Stimulated activated CD4-positive, alpha-beta T cell treated with anti-CD3 and anti-CD28 coated beads, Interleukin-12 subunit alpha, Interleukin-12 subunit beta, amount 100 ng/mL, for 24 hours (primary cell): Measurements from ENCODE around the gene EEF2K.
A peak's percentile ranks its signal among the peaks of the same experiment; 100 is the strongest.
"Not testable (repeated sequence)": the region's sequence is repeated elsewhere in the genome, so short reads cannot be mapped to it uniquely, and the experiment has no call there.

Experiments
- DNase-seq, 2 experiments: peaks; one replicate each; pipeline ENCODE4 v3.0.0-alpha.2; 2020; ENCODE audit warnings: low read depth in 2 of 2

The EEF2K gene

DNA sequence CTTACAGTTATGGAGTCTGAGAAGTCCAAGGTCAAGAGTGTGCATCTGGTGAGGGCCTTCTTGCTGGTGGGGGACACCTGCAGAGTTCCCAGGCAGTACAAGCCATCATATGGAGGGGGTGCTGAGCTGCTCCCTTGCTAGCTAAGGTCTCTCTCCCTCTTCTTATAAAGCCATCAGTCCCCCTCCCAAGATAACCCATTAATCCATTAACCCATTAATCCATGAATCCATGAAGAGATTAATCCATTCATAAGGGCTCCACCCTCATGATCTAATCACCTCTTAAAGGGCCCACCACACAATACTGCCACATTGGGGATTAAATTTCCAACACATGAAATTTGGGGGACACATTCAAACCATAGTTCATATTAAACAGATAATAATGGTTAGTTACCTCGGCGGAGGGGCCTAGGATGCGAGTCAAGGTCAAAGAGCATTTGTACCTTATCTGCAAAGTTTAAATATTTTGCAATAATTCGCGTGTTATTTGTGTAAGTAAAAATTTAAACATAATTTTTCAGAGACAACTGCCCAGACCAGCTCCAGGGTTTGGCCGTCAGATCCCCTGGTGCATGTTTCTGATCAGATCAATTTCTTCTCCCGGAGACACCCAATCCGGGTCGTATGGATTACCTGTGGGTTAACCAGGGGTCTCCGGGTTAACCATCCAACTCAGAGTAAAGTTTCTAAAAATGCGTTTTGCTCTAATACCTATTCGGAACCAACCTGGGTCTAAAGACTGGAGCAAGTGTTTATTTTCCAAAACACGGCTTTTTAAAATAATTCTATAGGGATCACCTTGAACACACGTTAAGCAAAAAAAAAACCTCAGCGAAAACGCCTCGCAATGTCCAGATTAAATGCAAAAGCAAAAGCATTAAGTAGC, 90.4 kb downstream of the EEF2K start:
- DNase-seq: peak in 1 of 2 experiments; percentile 11

DNA sequence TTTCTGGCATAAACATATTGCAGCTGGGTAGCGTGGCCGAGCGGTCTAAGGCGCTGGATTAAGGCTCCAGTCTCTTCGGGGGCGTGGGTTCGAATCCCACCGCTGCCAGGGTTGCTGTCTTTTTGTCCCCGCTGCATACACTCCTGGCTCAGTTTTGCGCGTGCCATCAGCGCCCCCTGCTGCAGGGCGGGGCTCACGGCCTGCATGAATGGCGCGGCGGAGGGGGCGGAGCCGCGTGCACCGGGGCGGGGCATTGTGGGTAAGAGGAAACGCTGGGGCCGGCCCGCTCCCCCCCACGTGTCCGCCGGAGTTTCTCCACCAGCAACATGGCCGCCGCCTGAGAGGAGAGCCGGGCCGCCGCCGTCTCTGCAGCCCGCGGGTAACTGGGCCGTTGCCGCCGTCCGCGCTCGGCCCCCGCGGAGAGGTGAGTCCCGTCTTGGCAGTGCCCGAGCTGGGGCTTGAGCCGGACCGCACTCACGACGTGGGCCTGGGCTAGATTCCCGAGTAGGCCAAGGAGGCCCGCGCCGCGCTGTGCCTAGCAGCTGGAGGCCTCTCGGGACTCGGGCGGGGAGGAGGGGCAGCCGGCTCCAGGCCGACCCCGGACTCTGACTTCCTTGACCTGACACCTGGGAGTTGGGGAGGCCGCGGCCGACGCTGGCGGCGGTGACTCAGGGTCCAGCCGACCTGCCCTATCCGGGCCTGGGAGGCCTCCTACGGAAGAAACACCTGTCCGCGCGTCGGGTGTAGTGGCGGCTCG, 91.2 kb downstream of the EEF2K start, which contains the start of gene POLR3E:
POLR3E (plus strand) TSS at position 296 of the 757 bp plus-strand sequence. CDS start 5,560 bp downstream, outside the sequence.
- peak; percentile 99 for DNase-seq

DNA sequence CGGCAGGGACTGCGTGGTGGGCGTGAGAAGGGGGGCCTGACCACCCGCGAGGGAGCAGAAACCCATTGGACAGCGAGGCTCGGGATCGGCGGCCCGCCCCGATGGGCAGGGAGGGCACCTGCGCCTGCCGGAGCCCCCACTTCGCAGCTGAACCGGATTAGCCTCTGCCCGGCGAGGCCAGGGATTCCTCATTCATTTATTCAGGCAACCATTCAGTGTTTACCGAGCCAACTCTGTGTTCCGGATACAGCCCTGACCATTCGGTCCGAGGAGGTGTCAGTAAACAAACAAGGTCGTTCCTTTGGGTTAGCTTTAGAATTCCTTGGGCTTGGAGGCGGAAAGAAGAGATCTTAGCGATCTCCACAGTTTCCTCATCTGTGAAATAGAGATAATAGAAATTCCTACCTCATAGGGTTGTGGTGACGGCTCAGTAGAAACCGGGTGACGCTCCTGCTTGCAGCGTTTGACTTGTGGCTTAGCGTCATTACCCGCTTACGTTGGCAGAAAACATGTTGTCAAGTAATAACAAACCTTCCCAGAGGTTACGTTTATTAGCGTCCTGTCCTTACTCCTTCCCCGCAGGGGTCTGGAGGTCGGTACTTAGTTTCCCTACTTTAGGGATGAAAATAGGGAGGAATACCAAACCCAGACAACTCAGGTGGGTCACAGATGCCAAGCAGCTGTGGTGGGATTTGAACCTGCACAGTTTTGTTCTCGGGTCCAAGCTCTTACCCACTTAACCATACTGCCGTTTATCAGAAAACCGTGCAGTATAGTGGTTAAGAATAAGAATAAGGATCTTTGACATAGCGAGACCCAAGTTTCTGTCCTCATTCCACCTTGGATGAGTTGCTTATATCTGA, 92.0 kb downstream of the EEF2K start:
- peak; percentile 54 to 61 for DNase-seq

DNA sequence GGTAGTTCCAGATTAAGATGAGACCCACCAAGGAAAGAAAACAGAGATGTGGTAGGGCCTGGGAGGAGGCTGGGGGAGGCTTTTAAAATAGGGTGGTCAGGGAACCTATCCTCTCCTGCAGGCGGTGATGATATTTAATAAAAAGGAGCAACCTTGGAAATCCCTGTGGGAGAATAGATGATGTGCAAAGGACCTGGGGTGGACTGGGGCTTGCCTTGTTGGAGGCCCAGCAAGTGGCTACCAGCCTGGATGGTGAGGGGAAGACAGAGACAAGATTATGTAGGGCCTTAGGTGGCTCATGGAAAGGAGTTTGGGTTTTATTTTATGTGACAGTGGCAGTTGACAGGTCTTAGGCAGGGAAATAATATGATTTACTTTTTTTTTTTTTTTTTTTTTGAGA, 93.0 kb downstream of the EEF2K start:
- DNase-seq: no peak

- peak in 1 of 2 experiments; percentile 21 for DNase-seq
Measured at GRCh38 chr16:22300427-22301071, 94.5 kb downstream of the EEF2K start.

DNA sequence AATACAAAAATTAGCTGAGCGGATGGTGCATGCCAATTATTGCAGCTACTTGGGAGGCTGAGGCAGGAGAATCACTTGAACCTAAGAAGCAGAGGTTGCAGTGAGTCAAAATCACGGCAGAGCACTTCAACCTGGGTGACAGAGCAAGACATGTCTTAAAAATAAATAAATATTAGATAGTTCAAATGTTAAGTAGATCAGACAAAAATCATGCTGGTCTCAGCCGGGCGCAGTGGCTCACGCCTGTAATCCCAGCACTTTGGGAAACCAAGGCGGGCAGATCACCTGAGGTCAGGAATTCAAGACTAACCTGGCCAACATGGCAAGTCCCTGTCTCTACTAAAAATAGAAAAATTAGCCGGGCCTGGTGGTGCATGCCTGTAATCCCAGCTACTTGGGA, 95.3 kb downstream of the EEF2K start:
- not testable (repeated sequence) for DNase-seq

DNA sequence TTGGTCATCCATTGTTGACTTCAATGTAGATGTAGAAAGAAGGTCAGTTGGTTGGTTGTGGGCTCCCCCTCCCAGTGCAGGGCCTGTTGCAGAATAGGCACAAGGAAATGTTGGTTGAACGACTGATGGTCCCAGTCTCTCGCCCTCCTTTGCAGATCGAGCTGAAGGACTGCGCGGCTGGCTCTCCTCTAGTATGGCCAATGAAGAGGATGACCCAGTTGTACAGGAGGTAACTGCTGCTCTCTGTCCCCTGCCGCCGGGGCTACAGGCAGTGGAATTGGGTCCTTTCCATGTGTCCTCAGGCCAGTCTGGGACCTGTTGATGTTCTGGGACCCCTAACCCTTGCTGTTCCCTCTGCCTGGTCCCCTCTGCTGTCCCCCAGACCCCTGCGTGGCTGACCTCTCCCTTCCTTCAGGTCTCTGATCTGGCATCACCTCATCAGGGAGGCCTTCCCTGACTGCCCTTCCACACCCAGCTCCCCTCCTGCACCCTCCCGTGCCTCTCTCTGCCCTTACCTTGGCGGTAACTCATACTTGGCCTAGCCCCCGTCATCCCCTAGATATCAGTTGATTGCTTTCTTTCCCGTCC, 96.8 kb downstream of the EEF2K start:
- no peak for DNase-seq

- no peak for DNase-seq
Measured at GRCh38 chr16:22304411-22304810, 98.3 kb downstream of the EEF2K start.

DNA sequence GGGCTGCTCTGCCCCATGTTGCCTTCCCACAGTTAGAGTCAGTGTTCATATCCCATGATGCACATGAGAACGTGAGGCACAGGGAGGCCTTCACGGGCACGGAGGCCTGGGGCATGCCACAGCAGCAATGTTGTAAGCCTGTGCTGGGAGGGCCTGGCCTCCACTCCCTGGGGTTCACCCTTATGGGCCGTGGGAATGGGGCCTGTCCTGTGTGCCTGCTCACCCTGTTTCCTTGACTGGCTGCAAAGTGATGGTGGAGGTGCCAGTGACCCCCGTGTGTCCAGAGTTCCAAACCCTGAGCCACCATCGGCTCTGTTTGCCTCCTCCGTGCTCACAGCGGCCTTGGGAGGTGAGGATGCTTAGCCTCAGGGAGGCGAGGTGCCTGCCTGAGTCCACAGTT, 100.7 kb downstream of the EEF2K start:
- DNase-seq: no peak

DNA sequence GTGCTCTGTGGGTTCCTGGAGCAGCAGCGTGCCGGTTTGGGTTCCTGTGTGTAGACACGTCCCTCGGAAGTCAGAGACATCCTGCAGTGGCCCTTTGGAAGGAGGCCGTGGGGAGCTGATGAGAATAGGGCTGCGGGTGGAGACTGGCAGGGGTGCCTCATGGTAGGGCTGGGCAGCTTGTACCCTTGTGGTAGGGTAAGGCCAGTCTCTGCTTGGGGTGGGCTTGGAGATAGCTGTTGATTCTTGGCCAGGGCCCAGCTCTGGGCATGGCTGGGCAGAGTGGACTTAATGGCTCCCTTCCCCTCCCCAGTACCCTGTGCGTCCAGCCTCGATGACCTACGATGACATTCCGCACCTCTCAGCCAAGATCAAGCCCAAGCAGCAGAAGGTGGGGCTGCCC, 101.8 kb downstream of the EEF2K start:
- DNase-seq: no peak

- no peak for DNase-seq
Measured at GRCh38 chr16:22308824-22309520, 102.9 kb downstream of the EEF2K start.

DNA sequence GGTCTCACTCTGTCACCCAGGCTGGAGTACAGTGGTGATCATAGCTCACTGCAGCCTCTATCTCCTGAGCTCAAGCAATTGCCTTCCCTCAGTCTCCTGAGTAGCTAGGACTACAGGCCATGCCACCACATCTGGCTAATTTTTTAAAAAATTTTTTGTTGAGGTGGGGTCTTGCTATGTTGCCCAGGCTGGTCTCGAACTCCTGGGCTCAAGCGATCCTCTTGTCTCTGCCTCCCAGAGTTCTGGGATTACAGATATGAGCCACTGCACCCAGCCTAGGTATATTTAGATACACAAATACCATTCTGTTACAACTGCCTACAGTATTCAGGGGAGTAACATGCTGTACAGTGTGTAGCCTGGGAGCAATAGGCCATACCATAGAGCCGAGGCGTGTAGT, 105.4 kb downstream of the EEF2K start:
- no peak for DNase-seq

GRCh38 chr16:22312897-22313781, 107.1 kb downstream of the EEF2K start:
- DNase-seq: no peak

- no peak for DNase-seq
Measured at GRCh38 chr16:22313876-22314470, 107.9 kb downstream of the EEF2K start.

DNA sequence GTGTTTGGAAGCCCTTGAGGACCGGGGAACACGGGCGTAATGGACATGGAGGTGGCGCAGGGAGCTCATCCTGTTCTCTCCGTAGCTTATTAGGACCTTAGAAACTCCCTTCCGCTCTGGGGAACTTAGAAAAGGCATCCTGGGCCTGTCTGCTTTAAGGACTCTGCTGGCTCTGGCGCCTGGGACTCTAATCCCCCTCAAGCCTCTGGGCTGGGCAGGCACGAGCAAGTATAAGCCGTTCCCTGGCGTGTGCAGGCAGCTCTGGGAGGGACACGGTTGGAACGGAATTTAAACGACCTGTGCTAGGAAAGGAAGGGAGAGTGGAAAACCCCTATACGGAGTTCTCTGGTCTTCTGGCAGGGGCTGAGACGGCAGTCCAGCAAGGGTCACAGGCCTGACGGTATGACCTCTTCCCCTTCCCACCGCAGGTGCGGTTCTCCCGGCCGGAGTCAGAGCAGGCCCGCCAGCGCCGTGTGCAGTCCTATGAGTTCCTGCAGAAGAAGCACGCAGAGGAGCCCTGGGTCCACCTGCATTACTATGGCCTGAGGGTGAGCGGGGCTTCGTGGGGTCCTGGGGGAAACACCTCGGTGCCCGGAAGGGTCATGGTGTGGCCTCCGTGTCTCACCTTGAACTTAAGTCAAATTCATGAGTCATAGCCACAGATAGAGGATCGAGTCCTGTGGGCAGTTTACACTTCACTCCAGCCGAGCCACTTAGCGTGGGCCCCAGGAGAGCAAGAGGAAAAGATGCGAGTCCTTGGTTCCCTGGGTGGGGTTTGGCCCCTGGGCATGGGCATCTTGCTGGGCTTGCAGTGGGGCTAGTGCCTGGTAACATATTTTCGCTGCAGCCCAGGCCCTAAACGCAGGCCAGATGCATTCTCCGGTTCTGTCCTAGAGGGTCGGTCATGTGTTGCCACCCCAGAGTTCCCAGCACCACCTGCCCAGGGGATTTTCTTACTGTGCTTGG, 108.9 kb downstream of the EEF2K start:
- DNase-seq: no peak

GRCh38 chr16:22315979-22316378, 109.9 kb downstream of the EEF2K start:
- no peak for DNase-seq

GRCh38 chr16:22316411-22316811, 110.3 kb downstream of the EEF2K start:
- DNase-seq: no peak
